ENCODE measurements around the gene DDX6. TPM values are rescaled to one million over a fixed set of nuclear protein-coding genes. Genes with fewer than 3 reads are reported as not detected.
"Not testable (repeated sequence)": the region's sequence is repeated elsewhere in the genome, so short reads cannot be mapped to it uniquely, and the experiment has no call there.

DDX6 gene
- total RNA-seq, 2 donors from 2014 or later: 218 to 290 TPM

- peak overlapping the region; percentile 14 for H3K27ac Mint-ChIP-seq
- not testable (repeated sequence) for H3K4me3 Mint-ChIP-seq; H3K27me3 Mint-ChIP-seq; H3K36me3 Mint-ChIP-seq (ENCODE audit: low read depth); H3K9me3 ChIP-seq (ENCODE audit: control insufficient read depth, low read length, poor library complexity, severe bottlenecking); DNase-seq; ATAC-seq
- H3K4me1 Mint-ChIP-seq: peaks cover 19% of the 10 kb centered on the region
These were observed 72.4 kb downstream of the DDX6 start for GRCh38 chr11:118718562-118718961.

GRCh38 chr11:118717733-118718132, 73.2 kb downstream of the DDX6 start:
- ATAC-seq; DNase-seq; H3K4me3 Mint-ChIP-seq; H3K27me3 Mint-ChIP-seq; H3K9me3 ChIP-seq (ENCODE audit: control insufficient read depth, low read length, poor library complexity, severe bottlenecking); H3K36me3 Mint-ChIP-seq (ENCODE audit: low read depth): not testable (repeated sequence)
- peak overlapping the region; percentile 14 for H3K27ac Mint-ChIP-seq
- H3K4me1 Mint-ChIP-seq: peaks cover 19% of the 10 kb centered on the region

GRCh38 chr11:118717221-118717620, 73.7 kb downstream of the DDX6 start:
- DNase-seq; H3K27me3 Mint-ChIP-seq; H3K36me3 Mint-ChIP-seq (ENCODE audit: low read depth); H3K27ac Mint-ChIP-seq; ATAC-seq; H3K9me3 ChIP-seq (ENCODE audit: control insufficient read depth, low read length, poor library complexity, severe bottlenecking); H3K4me3 Mint-ChIP-seq: not testable (repeated sequence)
- peaks cover 19% of the 10 kb centered on the region for H3K4me1 Mint-ChIP-seq

GRCh38 chr11:118715837-118716260, 75.1 kb downstream of the DDX6 start:
- H3K27ac Mint-ChIP-seq: peak overlapping the region; percentile 49
- H3K4me3 Mint-ChIP-seq: no peak overlapping the region
- DNase-seq: no peak
- H3K36me3 Mint-ChIP-seq (ENCODE audit: low read depth): peaks cover 2% of the 10 kb centered on the region
- H3K27me3 Mint-ChIP-seq: peaks cover 6% of the 10 kb centered on the region
- H3K9me3 ChIP-seq (ENCODE audit: control insufficient read depth, low read length, poor library complexity, severe bottlenecking): no peaks in the 10 kb centered on the region
- ATAC-seq: no peak
- H3K4me1 Mint-ChIP-seq: peaks cover 19% of the 10 kb centered on the region

GRCh38 chr11:118715245-118715831, 75.6 kb downstream of the DDX6 start:
- no peak overlapping the region for H3K4me3 Mint-ChIP-seq
- H3K27me3 Mint-ChIP-seq: peaks cover 6% of the 10 kb centered on the region
- H3K27ac Mint-ChIP-seq: peak overlapping the region; percentile 49
- no peak for DNase-seq
- H3K36me3 Mint-ChIP-seq (ENCODE audit: low read depth): peaks cover 2% of the 10 kb centered on the region
- no peak for ATAC-seq
- H3K9me3 ChIP-seq (ENCODE audit: control insufficient read depth, low read length, poor library complexity, severe bottlenecking): no peaks in the 10 kb centered on the region
- H3K4me1 Mint-ChIP-seq: peaks cover 19% of the 10 kb centered on the region

- Mint-ChIP-seq H3K36me3 (ENCODE audit: low read depth) (peaks cover 2% of the 10 kb centered on the region), H3K4me1 (peaks cover 18% of the 10 kb centered on the region), H3K27ac (no peak overlapping the region), H3K27me3 (peaks cover 3% of the 10 kb centered on the region), H3K4me3 (no peak overlapping the region)
- H3K9me3 ChIP-seq (ENCODE audit: control insufficient read depth, low read length, poor library complexity, severe bottlenecking): no peaks in the 10 kb centered on the region
- no peak for DNase-seq
- no peak for ATAC-seq
These were observed 76.1 kb downstream of the DDX6 start for GRCh38 chr11:118714816-118715215.

- DNase-seq; H3K4me3 Mint-ChIP-seq; ATAC-seq; H3K27me3 Mint-ChIP-seq; H3K36me3 Mint-ChIP-seq (ENCODE audit: low read depth); H3K27ac Mint-ChIP-seq; H3K9me3 ChIP-seq (ENCODE audit: control insufficient read depth, low read length, poor library complexity, severe bottlenecking): not testable (repeated sequence)
- H3K4me1 Mint-ChIP-seq: peaks cover 15% of the 10 kb centered on the region
These were observed 76.5 kb downstream of the DDX6 start for GRCh38 chr11:118714416-118714815.

- no peaks in the 10 kb centered on the region for H3K9me3 ChIP-seq (ENCODE audit: control insufficient read depth, low read length, poor library complexity, severe bottlenecking)
- peaks cover 19% of the 10 kb centered on the region for H3K4me1 Mint-ChIP-seq
- no peaks in the 10 kb centered on the region for H3K27me3 Mint-ChIP-seq
- DNase-seq: no peak
- H3K27ac Mint-ChIP-seq: no peak overlapping the region
- no peaks in the 10 kb centered on the region for H3K36me3 Mint-ChIP-seq (ENCODE audit: low read depth)
- no peak overlapping the region for H3K4me3 Mint-ChIP-seq
- no peak for ATAC-seq
These were observed 82.7 kb downstream of the DDX6 start for GRCh38 chr11:118708296-118708695.

GRCh38 chr11:118706546-118706825, 84.5 kb downstream of the DDX6 start:
- Mint-ChIP-seq H3K36me3 (ENCODE audit: low read depth) (no peaks in the 10 kb centered on the region), H3K4me1 (peaks cover 22% of the 10 kb centered on the region), H3K27me3 (no peaks in the 10 kb centered on the region), H3K27ac (peak overlapping the region; percentile 94), H3K4me3 (no peak overlapping the region)
- no peak for DNase-seq
- no peaks in the 10 kb centered on the region for H3K9me3 ChIP-seq (ENCODE audit: control insufficient read depth, low read length, poor library complexity, severe bottlenecking)
- no peak for ATAC-seq

- Mint-ChIP-seq H3K27ac (peak overlapping the region; percentile 94), H3K4me3 (peak overlapping the region; percentile 77)
These were observed 85.0 kb downstream of the DDX6 start for GRCh38 chr11:118705791-118706545.

GRCh38 chr11:118705111-118705741, 85.7 kb downstream of the DDX6 start:
- H3K27ac Mint-ChIP-seq: peak overlapping the region; percentile 94
- no peaks in the 10 kb centered on the region for H3K36me3 Mint-ChIP-seq (ENCODE audit: low read depth)
- H3K27me3 Mint-ChIP-seq: no peaks in the 10 kb centered on the region
- DNase-seq (peak in 1 of 3 donors; percentile 19), ATAC-seq (peak; percentile 82)
- H3K4me1 Mint-ChIP-seq: peaks cover 25% of the 10 kb centered on the region
- peak overlapping the region; percentile 77 for H3K4me3 Mint-ChIP-seq
- no peaks in the 10 kb centered on the region for H3K9me3 ChIP-seq (ENCODE audit: control insufficient read depth, low read length, poor library complexity, severe bottlenecking)

More at GRCh38 chr11:118705791-118706545, 85.0 kb downstream of the DDX6 start:
- DNase-seq (no peak), ATAC-seq (no peak)
- Mint-ChIP-seq H3K4me1 (peaks cover 22% of the 10 kb centered on the region), H3K36me3 (ENCODE audit: low read depth) (no peaks in the 10 kb centered on the region), H3K27me3 (no peaks in the 10 kb centered on the region)
- H3K9me3 ChIP-seq (ENCODE audit: control insufficient read depth, low read length, poor library complexity, severe bottlenecking): no peaks in the 10 kb centered on the region

GRCh38 chr11:118703563-118704106, 87.3 kb downstream of the DDX6 start:
- Mint-ChIP-seq H3K4me3 (peak overlapping the region; percentile 31), H3K27ac (peak overlapping the region; percentile 94)
- no peak for DNase-seq

GRCh38 chr11:118699506-118700220, 91.3 kb downstream of the DDX6 start:
- H3K27ac Mint-ChIP-seq: peak overlapping the region; percentile 96
- ATAC-seq: peak; percentile 97
- H3K27me3 Mint-ChIP-seq: no peaks in the 10 kb centered on the region
- H3K36me3 Mint-ChIP-seq (ENCODE audit: low read depth): no peaks in the 10 kb centered on the region
- peak in 2 of 3 donors; percentile 42 to 49 for DNase-seq
- H3K9me3 ChIP-seq (ENCODE audit: control insufficient read depth, low read length, poor library complexity, severe bottlenecking): no peaks in the 10 kb centered on the region
- H3K4me1 Mint-ChIP-seq: peaks cover 23% of the 10 kb centered on the region
- peak overlapping the region; percentile 80 for H3K4me3 Mint-ChIP-seq

More at GRCh38 chr11:118703563-118704106, 87.3 kb downstream of the DDX6 start:
- H3K36me3 Mint-ChIP-seq (ENCODE audit: low read depth): no peaks in the 10 kb centered on the region
- H3K27me3 Mint-ChIP-seq: no peaks in the 10 kb centered on the region
- no peak for ATAC-seq
- H3K4me1 Mint-ChIP-seq: peaks cover 30% of the 10 kb centered on the region
- no peaks in the 10 kb centered on the region for H3K9me3 ChIP-seq (ENCODE audit: control insufficient read depth, low read length, poor library complexity, severe bottlenecking)
